GM21528 (cell line): Measurements from ENCODE around the gene SKIDA1.

Source experiments
- ATAC-seq: cut with Tn5 transposase; IDR thresholded peaks from one replicate; pipeline ENCODE4 v1.9.1; 2021; ENCODE audit warnings: mild to moderate bottlenecking, moderate library complexity; ENCODE audit not compliant: unreplicated experiment, low FRiP score

The SKIDA1 gene

DNA sequence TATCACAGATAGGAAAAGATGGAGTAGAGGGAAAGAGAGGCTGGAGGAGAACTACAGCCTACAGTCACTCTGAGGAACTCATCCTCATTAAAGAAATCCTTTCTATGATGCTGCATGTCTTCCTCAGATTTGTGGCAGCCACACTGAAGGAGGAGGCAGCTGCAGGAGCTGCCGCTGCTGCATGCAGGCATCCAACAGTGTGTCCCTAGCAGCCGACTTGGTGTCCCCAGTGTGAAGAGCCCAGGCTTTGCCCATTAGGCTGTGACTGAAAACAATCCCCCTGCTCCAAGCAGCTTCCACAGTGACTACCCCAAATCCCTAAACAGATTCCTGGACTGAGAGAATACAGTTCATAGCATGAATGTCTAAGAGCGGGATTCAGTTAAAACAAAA lies 23.1 kb downstream of the SKIDA1 start:
- no peak for ATAC-seq

DNA sequence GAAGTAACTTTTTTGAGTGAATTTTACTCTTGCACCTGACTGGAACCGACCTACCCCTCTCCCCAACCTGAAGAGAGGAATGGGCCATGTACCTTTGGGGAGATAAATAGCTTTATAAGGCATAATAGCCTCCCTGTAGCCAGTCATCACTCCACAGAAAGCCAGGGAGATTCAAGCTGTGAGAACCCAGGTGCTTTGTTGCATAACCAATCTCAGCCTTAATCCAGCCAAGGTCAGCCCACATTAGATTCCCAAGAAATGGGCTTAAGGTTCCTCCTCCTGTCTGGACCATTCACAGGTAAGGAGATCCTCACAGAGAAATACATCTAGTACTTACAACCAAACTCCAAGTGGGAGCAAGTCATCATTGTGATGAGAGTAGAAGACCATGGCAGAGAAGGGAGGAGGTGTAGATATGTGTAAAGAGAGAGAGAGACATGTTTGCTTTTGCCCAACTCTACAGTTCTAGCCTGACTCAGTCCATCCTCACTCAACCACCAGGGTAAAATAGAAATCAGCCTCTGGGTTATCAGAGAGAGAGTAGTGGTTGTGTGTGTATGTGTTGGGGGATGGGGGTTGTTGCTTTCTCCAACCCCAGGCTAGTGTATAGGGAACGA lies 23.6 kb downstream of the SKIDA1 start:
- ATAC-seq: no peak

- ATAC-seq: no peak
Observed at GRCh38 chr10:21501091-21501490, 24.4 kb downstream of the SKIDA1 start.

DNA sequence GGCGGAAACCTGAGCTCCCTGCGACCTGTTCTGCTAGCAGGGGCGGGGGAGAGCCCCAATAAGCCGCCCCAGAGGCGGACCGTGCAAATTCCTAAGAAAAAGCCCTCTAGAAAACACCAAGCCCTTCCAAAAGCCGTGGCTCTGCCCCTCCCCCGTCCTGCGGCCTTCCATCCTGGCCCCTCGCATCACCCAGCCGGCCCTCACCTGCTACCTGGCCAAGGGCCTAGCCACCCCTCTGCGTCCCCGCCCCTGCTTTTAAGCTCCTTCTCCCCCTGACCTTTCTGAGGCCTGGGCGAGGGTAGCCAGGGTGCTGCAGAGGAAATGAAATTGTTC lies 24.9 kb downstream of the SKIDA1 start:
- ATAC-seq: no peak

DNA sequence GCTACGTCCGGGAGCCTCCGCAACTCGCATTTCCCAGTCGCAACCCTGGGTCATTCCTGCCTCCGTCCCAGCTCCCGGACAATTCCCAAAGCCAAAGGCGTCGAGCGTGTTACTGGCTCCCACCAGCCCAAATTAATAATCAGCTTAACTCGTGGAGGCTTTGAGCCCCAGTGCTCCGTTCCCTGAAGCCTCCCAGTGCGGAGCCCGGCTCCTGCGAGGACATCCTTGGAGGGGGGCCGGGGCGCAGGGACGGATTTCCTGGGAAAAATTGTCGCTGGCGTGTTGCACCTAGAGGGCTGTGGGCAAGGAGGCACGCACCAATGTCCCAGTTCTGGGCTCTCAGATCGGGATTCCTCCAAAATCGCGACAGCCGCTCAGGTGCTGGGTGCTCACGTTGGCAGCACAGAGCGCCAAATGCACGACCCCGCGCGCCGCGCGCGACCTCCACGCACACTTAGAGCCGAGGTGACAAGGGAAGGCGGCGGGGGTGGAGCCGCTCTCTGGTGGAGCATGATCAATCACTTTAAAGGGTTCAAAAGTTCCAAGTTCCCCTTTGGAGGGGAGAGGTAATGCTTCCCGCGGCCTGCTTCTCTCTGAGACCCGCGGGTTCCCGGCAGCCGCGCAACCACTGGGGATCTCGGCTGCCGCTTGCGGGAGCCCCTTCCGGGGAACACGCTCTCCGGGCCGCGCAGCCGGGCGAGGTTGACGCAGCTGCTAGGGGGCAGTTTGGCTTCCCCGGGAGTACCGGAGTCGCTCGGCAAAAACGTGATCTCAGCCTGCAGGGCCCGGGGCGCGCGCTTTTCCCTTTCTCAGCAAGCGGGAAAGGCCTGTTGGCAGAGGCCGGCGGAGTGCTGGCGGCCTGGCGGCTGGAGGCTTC lies 25.5 kb downstream of the SKIDA1 start:
- ATAC-seq: no peak

- ATAC-seq: no peak
Observed at GRCh38 chr10:21498986-21499385, 26.5 kb downstream of the SKIDA1 start.

- no peak for ATAC-seq
Observed at GRCh38 chr10:21498377-21498776, 27.1 kb downstream of the SKIDA1 start.

DNA sequence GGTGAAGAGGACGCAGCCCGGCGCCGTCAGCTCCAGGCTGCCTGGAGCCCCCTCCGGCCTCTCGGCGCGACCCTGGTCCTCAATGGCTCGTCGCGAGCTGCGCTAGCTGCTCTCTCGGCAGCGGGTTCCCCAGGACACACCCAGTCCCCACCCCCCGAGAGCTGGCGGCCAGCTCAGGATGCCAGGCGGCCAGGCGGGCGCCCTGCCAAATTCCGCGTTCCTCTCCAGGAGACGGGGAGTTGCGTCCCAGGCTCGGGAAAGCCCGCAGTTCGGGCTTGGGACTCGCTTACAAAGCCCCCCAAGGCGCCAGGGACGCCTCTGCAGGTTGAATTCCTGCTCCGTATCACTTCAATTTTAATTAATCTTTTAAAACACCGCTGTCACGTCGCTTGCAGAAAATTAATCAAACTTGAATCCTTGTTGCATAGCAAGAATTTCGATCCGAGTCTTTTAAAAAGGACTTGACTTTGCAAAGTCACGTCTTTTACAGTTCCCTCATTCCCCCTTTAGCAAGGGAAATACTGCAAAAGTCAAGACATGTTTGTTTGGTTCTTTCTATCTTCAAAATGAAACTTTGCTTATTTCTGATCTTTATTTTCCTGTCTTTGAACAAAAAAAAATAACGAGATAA lies 28.2 kb downstream of the SKIDA1 start:
- no peak for ATAC-seq

DNA sequence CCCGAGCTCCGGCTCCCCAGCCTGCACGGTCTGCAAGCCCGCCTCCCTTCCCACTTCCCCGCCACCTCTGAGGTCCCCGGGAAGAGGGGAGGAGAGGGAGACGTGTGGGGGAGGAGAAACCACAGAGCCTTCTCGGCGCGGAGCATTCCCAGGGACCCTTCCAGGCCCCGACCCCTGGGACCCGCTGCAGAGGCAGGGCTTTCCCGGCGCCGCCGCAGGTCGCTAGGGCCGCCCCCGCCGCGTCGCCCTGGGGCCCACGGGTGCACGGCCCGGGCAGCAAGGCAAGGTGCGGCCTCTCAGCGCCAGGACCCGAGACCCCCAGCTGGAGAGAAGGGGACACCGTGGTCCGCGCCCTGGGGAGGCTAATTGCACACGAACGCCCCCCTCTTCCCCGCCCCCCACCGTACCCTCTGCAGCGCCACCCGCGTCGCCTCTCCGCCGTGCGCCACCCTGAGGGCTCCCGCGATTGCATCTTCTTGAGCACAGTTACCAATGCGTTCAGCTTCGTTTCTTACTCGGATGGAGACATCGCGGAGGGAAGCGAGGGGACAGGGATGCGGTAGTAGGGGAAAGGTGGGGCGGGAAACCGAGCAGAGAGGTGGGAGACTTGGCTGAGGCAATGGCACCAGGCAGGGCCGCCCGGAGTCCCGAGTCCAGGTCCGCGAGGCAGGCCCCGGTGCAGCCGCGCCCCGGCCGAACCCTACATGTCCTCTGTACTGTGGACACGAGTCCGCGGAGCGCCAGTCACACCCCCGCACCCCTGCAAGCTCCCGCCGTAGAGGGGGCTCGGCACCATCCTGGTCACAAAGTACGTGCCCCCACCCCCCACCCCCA lies 28.9 kb downstream of the SKIDA1 start:
- peak; percentile 47 for ATAC-seq

- ATAC-seq: peak; percentile 81
Observed at GRCh38 chr10:21495752-21496342, 29.6 kb downstream of the SKIDA1 start.

DNA sequence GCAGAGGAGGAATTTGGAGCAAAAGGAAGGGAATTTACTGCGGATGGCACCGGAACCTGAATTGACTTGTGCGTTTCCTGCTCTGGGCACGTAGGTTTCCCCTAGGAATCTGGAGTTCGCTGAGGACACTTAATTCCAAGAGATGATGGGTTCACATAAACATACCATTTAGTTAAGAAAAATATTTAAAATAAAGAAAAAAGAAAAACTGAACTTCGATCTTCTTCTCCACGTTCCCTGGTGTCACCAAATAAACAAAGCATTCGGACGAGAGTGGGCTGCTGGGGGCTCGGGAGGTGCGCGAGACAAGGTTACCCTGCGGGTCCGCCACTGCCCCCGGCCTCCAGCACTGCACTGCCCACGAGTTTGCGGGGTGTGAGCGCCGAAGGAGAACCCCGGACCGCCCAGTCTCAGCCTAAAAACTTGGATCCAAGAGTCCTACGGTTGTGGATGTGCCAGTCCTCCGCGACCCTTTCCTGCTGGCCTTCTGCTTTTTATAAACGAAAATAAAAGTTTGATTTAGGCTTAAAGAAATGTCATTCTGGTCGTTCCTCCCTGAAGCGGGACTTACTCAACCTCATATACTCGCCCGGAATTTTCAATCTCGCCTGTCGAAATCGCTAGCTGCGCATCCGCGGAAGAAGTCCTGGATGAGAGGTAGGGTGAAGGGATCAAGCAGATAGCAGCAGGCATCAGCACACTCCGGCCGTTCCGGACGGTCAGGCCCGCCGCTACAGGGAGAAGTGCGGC lies 30.3 kb downstream of the SKIDA1 start:
- no peak for ATAC-seq

GRCh38 chr10:21494191-21495001 lies 31.1 kb downstream of the SKIDA1 start:
- ATAC-seq: no peak

GRCh38 chr10:21493784-21494183 lies 31.7 kb downstream of the SKIDA1 start:
- no peak for ATAC-seq

DNA sequence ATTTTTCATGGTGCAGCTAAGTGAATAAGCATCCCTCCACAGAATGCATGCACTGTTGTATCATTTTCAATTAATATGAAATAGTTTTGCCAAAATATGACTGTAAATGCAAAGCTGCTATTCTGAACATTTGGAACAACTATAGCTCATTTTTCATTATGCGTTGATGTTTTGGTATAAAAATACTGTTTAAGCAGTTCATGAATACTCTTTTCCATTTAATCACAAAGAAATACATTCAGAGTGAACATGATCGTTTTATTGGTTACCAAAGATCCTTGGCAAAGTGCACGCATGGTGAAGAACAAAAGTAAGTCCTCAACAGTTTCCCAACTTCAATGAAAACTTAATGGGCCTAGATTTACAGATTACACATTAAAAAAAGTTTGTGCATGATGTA lies 33.1 kb downstream of the SKIDA1 start:
- no peak for ATAC-seq

- ATAC-seq: no peak
Observed at GRCh38 chr10:21490711-21491105, 34.8 kb downstream of the SKIDA1 start.

DNA sequence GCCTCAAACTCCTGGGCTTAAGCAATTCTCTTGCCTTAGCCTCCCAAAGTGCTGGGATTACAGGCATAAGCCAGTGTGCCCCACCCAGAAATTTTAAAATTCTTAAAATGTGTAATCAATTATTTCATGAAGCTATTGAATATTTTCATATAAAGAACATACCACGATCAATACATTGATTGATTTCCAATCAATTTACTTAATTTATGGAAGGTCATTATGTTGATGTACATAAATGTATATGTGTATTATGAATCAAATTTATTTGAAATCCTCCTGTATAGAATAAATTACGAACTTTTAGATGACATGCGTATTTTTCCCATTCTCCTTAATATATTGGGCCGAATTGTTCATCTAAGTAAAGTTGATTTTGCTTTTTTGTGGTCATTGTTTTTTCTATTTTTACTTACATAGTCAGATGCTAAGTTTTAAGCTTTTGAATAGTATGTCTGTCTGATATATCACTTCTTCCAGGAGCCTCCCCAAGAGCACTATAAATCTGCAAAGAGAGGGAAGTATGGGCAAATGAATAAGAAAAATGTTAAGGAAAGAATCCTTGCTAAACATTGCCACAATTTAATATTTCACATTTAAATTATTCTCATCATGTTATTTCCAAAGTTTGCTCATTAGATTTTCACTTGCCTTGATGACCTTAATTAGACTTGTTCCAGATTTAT lies 35.3 kb downstream of the SKIDA1 start:
- ATAC-seq: no peak

- ATAC-seq: no peak
Observed at GRCh38 chr10:21488957-21489446, 36.5 kb downstream of the SKIDA1 start.

- ATAC-seq: no peak
Observed at GRCh38 chr10:21488246-21488956, 37.1 kb downstream of the SKIDA1 start.
